ENCODE results near the gene LHFPL3.

GRCh38 chr7:104761892-104762291, 433.5 kb downstream of the LHFPL3 start:
- no peak for TF ChIP-seq CTCF (IDR thresholded peaks at IDR 0.05)
- TF ChIP-seq POLR2A (IDR thresholded peaks at IDR 0.05): no peak

Measured in esophagus squamous epithelium (tissue), 4 donors.